ENCODE data around the gene IL34.
"Not testable (repeated sequence)": the region's sequence is repeated elsewhere in the genome, so short reads cannot be mapped to it uniquely, and the experiment has no call there.

Gene IL34

DNA sequence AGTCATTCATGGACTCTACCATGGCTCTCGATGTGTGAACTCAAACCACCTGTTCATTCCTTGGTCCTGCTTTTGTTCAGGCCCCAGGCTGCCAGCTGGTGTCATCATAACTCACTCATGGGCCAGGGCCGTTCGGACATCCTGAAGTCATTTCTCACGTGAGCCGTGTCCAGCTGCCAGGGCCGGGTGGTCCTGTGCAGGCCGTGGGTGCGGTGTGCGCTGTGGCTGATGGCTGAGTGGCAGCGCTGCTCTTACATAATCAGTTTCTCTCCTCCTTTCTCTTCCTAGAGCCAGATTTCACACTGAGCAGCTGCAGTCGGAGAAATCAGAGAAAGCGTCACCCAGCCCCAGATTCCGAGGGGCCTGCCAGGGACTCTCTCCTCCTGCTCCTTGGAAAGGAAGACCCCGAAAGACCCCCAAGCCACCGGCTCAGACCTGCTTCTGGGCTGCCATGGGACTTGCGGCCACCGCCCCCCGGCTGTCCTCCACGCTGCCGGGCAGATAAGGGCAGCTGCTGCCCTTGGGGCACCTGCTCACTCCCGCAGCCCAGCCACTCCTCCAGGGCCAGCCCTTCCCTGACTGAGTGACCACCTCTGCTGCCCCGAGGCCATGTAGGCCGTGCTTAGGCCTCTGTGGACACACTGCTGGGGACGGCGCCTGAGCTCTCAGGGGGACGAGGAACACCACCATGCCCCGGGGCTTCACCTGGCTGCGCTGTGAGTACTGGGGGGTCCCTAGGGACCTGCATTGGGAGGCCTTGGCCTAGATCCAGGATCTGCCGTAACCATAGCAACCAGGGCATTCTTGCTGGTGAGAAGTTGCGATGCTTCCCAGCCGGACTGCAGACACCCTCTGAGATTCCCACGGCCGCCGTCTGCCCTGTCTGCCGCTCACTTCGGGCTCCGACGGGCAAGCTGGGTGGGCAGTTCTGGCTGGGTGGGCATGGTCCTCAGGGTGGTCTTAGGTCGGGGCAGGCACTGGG is at the start of gene IL34:
TSS of gene IL34 (plus strand) at position 300 of the 982 bp plus-strand sequence. CDS start at position 689, 389 bp downstream.
- no peak for DNase-seq

DNA sequence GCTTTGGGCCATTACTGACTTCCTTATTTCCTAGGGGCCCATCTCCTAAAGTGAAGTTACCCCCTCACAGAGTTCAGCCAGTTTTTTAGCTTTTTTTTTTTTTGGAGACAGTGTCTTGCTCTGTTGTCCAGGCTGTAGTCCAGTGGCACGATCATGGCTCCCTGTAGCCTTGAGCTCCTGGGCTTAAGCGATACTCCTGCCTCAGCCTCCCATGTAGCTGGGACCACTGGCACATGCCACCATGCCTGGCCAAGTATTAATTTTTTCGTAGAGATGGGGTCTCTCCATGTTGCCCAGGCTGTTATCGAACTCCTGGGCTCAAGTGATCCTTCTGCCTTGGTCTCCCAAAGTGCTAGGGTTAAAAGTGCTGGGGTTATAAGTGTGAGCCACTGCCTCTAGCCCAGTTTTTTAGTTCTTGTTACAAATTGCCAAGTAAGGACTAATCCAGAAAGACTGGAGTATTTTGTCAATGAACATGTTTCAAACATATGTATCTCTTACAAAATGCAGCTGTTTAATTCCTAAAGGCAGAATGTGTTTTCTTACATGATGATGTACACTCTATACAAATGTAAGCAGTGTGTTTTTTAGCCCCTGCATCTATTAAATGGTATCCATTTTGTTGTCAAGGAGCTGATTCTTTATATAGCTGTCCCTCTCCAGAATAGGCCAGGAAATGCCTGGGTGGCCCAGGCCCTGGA is 49.1 kb upstream of the IL34 start:
- no peak for DNase-seq

DNA sequence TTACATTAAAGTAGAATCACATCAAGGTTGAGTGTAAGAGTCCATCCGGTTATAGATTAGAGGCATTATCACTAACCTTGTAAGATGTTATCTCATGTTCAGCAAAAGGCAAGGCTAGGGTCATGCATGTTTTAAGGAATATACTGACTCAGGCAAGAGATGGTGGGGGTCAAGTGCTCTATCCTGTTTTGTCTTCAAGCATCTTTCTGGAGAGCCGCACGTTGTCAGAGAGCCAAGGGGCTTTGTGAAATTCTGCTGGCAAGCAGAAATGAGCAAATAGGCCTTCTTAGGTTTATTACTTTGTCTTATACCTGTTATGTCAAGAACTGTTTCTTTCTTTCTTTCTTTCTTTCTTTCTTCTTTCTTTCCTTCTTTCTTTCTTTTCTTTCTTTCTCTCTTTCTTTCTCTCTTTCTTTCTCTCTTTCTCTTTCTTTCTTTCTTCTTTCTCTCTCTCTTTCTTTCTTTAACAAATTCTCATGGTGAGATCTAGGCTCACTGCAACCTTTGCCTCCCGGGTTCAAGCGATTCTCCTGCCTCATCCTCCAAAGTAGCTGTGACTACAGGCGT is 47.3 kb upstream of the IL34 start:
- DNase-seq: no peak

DNA sequence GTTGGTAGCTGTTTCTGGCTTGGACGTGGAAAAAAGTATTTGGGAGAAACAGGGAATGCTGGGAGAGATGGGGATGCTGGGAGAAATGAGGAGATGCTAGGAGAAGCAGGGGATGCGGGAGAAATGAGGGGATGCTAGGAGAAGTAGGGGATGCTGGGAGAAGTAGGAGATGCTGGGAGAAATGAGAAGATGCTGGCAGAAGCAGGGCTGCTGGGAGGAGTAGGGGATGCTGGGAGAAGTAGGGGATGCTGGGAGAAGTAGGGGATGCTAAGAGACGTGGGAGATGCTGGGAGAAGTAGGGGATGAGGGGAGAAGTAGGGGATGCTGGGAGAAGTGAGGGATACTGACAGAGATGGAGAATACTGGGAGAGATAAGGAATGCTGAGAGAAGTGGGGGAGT is 45.6 kb upstream of the IL34 start:
- no peak for DNase-seq

DNA sequence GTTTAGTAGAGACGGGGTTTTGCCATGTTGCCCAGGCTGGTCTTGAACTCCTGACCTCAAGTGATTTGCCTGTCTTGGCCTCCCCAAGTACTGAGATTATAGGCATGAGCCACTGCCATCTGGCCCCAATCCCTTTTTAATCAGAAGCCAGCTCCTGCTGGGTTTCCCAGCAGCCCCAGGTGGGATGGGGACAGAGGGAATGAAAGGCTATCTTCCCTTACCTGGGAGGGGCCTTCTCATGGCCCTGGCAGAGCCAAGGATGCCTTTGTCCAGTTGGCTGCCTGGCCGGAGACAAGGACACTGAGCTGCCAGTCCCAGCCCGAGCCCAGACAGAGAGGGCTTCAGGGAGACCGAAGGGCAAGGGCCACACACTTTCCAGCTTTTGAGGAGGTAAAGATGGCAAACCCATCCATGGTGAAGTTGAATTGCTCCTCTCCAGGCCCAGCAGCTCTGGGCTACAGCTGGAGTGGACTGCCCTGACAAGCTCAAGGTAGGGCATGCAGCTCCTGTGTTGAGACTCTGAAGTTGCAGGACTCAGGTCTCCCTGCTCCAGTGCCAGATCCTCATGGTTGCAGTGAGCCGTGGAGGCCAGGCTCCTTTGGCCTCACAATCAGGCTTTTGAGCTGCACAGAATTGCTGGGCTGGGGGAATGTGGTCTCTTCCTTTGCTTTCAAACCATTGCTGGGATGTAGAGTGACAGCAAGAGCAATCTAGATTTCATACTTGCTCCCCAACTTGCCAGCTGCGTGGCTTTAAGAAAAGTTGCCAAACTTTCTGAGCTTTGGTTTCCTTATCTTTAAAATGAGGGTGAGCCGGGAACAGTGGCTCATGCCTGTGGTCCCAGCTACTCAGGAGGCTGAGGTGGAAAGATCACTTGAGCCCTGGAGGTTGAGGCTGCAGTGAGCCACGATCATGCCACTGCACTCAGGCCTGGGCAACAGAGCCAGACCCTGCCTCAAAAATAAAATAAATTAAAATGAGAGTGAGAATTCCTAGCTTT is 44.5 kb upstream of the IL34 start:
- DNase-seq: no peak

DNA sequence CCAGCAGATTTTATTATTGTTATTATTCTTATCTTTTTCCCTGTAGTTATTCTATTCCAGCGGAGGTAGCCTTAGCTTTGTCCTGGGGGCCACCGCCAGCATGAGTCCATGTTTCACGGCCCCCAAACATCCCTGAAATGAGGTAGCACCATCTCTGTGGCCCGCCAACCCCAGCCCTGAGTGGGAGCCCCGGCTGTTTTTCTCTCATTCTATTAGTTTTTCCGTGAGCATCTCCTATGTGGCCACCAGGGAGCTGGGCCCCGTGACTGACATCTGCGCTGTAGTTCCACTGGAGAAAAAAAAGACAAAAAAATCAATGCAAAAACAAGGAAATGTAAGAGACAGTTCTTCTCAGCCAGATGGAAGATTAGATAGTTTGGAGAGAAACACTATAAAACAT is 43.5 kb upstream of the IL34 start:
- no peak for DNase-seq

DNA sequence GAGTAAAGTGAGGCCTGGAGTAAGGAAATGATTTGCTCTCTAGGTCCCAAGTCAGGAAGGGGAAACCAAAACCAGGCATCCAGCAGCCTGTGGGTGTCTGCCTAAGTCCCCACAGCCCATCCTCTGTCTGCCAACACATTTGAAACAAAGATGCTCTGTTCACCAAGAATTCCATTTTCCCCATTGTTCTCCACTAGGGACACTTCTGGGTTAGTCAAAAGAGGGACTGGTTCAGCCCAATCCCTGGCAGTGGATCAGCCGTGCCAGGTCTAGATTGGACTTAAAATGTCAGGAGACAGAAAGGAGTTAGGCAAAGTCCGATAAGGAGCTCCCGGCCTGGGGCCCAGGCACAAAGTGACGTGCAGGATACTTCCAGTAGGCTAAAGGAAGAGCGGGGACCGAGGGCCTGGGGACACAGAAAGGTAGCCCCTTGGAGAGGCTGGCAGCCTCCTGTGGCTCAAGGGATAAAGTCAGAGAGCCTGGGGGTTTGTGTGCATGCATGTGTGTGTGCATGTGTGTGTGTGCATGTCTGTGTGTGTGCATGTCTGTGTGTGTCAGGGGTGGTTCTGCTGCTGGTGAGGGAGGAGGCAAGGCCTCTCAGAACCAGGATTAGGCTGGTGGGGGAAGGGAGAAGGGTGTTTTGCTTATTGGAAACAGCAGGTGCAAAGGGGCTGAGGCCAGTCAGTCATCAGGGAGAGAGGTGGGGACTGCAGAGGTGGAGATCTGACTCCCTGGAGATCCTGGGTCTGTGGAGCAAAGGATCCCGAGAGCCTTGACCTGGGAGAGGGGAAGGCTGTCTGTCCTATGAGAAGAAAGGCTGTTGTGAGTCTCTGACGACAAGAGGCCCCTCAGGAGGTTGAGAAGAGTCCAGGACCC is 41.7 kb upstream of the IL34 start:
- DNase-seq: no peak

DNA sequence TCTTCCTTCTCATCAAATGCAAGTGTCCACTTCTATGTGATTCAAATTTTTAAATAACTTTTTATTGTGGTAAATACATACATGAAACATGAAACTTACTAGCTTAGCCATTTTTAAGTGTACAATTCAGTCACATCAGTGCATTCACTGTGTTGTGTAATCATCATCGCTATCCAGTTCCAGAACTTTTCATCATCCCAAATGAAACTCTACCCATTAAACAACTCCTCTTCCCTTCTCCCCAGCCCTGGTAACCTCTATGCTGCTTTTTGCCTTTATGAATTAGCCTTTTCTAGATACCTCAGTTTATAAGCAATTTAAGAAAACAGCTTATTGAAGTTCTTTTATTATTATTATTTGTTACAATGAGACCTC is 41.1 kb upstream of the IL34 start:
- no peak for DNase-seq

DNA sequence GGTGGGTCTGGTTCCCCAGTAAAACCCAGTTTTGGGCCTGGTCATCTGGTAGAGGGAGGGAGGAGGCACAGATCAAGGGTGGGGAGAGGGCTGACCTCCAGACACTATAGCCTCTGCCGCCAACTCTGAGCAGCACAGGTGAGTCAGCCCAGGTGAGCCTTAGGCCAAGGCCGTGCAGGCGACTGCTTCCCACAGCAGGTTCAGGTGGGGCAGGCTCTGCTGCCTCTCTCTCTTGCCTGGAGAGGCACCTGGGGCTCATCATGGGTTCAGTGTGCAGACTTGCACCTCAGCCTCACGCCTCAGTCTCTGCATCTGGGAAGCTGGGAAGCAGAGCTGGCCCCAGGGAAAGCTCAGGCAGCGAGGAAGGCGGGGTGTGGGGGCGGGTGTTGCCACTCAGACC is 37.8 kb upstream of the IL34 start:
- no peak for DNase-seq

DNA sequence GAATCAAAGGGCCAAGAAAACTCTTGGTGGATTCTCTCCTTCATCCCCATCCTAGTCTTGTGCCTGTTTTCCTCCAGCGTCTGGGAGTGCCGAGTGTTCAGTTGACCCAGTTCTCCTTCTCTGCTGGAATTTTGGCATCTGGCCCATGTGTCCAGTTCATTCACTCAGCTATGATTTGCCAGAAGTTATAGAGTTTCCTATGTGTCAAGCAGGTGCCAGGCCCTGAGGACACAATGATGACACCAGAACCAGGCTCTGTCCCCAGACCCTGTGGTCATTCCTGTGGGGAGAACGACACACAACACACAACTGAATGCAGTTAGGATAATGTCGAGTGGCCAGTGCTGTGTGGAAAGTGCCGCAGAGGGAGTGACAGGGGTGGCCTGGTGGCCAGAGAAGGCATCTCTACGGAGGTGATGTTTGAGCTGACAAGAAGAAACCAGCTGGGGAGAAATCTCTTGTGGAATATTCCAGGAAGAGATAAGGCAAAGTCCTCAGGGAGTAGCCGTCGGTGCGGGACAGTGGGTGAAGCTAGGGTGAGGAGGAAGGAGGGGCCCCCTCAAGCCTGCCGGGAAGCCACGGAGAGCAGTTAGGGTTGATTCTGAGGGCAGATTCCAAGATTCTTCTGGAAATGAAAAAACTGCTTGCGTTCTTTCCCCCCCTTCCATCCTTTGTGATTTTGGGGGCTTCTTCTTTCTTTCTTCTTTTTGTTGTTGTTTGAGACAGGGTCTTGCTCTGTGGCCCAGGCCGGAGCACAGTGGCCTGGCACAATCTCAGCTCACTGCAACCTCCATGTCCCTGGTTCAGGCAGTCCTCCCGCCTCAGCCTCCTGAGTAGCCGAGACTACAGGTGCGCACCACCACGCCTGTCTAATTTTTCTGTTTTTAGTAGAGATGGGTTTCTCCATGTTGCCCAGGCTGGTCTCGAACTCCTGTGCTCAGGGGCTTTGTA is 35.8 kb upstream of the IL34 start:
- no peak for DNase-seq

DNA sequence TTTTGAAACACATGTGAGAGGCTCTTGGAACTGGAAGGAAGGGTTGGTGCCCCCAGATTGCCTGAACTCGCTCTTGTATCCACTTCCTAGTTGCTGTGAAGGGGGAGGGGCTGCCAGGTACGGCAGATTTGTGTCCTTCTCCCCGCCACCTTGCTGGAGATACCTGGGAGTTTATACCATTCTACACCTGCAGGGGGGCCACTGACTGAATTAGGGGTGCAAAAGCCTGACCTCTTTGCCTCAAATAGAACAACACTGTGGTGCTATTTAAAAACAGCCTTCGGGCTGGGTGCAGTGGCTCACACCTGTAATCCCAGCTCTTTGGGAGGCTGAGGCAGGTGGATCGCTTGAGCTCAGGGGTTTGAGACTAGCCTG is 35.1 kb upstream of the IL34 start:
- DNase-seq: no peak

DNA sequence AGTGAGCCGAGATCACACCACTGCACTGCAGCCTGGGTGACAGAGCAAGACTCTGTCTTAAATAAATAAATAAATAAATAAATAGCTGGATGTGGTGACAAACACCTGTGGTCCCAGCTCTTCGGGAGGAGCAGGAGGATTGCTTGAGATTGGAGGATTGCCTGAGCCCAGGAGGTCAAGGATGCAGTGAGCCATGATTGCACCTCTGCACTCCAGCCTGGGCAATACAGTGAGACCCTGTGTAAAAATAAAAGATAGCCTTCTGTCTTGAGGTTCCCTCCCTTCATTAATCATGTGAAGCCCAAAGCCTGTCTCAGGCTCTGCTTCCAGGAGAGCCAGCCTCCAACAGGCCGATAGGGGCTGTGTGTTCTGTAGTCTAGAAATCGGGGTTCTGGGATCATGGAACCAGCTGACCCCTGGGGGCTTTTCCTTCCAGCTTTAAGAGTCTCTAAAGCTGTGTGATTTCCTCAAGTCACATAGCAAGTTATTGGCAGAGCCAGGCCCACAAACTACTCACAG is 34.5 kb upstream of the IL34 start:
- DNase-seq: no peak

DNA sequence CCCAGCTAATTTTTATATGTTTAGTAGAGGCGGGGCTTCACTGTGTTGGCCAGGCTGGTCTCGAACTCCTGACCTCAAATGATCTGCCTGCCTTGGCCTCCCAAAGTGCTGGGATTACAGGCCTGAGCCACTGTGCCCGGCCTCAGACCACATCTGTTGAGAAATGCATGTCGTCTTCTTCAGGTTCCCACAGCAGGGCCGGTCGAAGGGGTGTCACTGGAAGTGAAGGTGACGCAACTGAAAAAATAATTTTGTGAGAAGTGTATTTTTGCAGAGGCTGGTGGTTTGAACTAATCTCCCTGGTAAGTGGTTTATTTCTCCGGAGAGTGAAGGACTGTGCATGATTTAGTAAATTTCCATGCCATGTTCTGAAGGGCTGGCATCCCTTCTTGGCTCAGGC is 33.4 kb upstream of the IL34 start:
- no peak for DNase-seq

DNA sequence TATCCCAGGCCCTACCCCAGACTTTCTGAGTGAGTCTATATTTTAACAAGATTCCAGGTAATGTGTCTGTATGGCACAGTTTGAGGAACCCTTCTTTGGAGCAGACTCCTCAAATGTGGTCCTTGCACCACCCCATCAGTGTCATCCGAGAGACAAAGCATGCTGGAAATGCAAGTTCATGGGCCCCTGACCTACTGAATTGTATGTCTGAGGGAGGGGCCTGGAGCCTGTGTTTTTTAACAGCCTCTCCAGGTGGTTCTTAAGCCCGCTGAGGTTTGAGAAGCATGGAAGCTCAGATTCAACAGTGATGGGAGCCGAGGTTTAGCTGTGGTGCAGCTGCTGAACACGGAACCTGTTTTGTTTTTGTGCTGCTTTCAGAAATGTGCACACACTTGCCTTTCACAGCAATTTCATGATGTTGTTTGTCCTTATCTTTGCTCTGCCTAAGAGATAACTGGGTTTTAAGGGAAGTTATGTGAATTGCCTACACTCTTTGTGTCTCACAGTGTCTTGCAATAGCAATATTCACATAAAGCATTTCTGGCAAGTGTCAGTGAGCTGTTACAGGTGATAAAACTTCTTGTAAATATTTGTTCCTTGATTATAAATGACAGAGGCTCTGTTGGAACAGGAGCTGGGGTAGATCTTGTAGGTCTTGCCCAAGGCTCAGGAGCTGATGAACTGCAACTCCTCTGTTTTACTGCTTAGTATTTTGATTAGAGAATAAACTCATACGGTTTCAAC is 32.0 kb upstream of the IL34 start:
- DNase-seq: no peak

DNA sequence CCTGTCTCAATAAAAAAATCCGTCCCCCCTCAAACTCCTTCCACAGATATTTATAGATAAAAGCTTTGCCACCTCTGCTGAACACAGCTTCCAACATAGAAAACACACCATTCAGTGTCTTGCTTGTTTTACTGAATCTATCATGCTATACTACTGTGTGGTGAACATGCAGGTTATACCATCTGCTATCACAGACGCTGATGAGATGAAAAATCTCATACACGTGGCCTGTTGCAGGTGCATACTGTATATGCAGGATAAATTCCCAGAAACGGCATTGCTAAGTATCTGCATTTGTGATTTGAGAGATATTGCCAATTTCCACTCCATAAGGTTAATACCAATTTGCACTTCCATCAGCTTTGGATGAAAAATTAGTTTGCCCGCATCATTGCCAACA is 30.4 kb upstream of the IL34 start:
- DNase-seq: no peak

DNA sequence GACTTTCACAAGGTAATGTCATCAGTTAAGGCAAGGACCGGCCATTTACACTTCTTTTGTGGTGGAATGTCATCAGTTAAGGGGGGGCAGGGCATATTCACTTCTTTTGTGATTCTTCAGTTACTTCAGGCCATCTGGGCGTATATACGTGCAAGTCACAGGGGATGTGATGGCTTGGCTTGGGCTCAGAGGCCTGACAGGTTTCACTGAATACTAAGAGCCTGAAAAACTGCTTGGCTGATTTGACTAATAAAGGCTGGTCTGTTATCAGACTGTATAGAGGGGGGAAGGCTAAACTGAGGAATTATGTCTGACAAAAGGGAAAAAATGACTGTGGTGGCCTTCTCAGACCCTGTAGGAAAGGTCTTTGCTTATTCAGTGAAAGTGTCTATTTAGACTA is 24.5 kb upstream of the IL34 start:
- not testable (repeated sequence) for DNase-seq

DNA sequence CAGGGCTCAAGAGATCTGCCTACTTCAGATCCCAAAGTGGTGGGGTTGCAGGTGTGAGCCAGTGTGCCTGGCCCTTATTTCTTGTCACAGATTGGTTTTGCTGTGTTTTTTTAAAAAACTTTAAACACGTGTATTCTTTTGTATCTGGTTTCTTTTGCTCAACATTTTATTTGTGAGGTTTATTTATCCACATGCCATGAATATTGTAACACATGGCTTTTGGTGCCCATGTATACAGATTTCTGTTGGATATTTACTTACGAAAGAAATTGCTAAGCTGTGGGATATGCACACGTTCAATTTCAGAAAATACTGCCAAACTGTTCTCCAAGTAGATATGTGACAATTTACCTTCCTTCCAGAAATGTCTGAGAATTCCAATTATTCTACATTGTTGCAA is 18.7 kb upstream of the IL34 start:
- no peak for DNase-seq

DNA sequence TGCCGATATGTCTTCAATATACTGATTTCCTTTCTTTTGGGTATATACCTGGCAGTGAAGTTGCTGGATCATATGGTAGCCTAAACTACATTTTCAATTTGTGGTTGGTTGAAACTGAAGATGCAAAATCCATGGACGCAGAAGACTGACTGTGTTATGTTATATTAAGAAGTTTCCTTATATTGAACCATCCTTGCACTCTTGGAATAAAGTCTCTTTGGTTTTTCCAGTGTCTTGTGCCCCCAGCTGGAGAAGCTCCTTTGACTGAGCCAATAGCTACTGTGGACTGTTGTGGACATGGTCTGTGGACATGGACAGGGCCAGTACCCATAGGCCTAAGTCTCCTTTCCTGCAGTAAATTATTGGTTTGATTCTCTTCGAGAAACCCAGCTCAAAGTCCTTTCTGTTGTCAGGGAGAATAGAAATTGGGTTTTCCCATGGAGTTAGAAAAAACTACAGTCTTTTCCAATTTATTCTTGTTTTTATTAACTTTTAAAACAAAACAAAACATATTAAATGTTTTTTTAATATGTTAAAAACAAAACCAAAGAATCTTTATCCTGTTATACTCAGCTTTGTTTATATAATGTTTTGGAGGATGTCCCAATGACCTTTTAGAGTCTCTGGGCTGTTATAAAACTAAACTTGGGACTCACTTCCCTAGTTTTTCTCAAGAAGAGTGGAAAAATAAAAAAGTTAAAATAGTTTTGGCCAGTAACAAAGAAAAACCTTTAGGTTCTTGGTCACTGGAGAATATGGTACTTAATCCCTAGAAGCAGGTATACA is 15.2 kb upstream of the IL34 start:
- no peak for DNase-seq

DNA sequence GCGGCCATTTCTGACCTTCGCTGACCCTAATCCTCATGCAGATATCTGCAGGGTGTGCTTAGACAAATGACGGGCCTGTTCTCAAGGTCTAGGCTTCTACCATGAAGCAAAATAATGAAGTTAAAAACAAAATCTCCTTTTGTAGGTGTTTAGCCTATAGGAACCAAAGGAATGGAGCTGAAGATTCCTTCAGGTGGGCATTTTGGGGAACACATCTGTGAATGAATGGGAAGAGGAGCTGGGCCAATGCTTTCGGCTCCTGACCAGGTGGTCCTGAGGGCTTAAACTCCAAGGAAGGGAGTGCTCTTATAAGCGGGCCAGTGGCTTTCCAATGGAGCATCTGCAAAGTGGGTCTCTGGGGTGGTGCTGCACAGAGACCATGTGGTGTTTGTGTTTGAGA is 14.1 kb upstream of the IL34 start:
- DNase-seq: no peak

All from activated effector memory CD4-positive, alpha-beta T cell treated with Interleukin-2 at 50 U/mL for 16 hours (primary cell).